WTC11 (cell line): ENCODE results near the gene MMP17.
"Not testable (repeated sequence)": the region's sequence is repeated elsewhere in the genome, so short reads cannot be mapped to it uniquely, and the experiment has no call there.

Experiments
- CTCF ChIP-seq: fragments of 200-600 bp; IDR thresholded peaks from 2 replicates; pipeline ENCODE4 v1.8.0; 2022; ENCODE audit warnings: antibody characterized with exemption
- OVOL2 ChIP-seq: fragments of 250-450 bp; sonication (Bioruptor Pico); IDR thresholded peaks from 2 replicates; pipeline ENCODE4 v1.9.0; 2021; ENCODE audit warnings: mild to moderate bottlenecking, borderline replicate concordance
- ZBTB21 ChIP-seq: sonication (generic); formaldehyde crosslinking; IDR thresholded peaks from 2 replicates; pipeline ENCODE4 v1.8.1; 2023; ENCODE audit warnings: mild to moderate bottlenecking, missing genetic modification reagents, borderline replicate concordance
- TF ChIP-seq, protein P1 (sequence below): sonication (generic); formaldehyde crosslinking; IDR thresholded peaks from 2 replicates; pipeline ENCODE4 v1.8.0; 2022; ENCODE audit warnings: mild to moderate bottlenecking, missing genetic modification reagents

DNA sequence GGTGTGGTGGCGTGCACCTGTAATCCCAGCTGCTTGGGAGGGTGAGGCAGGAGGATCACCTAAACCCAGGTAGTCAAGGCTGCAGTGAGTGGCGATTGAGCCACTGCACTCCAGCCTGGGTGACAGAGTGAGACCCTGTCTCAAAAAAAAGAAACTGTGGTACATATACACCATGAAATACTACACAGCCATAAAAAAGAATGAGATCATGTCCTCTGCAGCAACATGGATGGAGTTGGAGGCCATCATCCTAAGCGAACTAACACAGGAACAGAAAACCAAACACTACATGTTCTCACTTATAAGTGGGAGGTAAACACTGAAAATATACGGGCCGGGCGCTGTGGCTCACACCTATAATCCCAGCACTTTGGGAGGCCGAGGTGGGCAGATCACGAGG, 63.5 kb downstream of the MMP17 start:
- TF ChIP-seq, protein P1, sequence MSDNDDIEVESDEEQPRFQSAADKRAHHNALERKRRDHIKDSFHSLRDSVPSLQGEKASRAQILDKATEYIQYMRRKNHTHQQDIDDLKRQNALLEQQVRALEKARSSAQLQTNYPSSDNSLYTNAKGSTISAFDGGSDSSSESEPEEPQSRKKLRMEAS (CRISPR knock-in tag): not testable (repeated sequence)
- not testable (repeated sequence) for TF ChIP-seq CTCF; OVOL2 (CRISPR knock-in tag); ZBTB21
